Effector memory CD8-positive, alpha-beta T cell (primary cell): ENCODE results near the gene FLNA.

Experiments
- ATAC-seq: fragments of 150-1000 bp; cut with Tn5 transposase; replicated peaks from 2 replicates; pipeline ENCODE4 v1.10.0; 2021; ENCODE audit warnings: mild to moderate bottlenecking, moderate library complexity
- DNase-seq, 3 experiments: peaks; one replicate each; pipeline ENCODE4 v3.0.0; 2021
- H3K27ac Mint-ChIP-seq, 2 donors: one replicate each; pipeline ENCODE4 v1.8.0; 2022; ENCODE audit warnings: mild to moderate bottlenecking in 2 of 2, mixed read lengths in 2 of 2, moderate library complexity in 2 of 2
- H3K27me3 Mint-ChIP-seq, 2 donors: one replicate each; pipeline ENCODE4 v1.8.0; 2022; ENCODE audit warnings: mixed read lengths in 2 of 2
- H3K36me3 Mint-ChIP-seq: one replicate; pipeline ENCODE4 v1.8.0; 2022; ENCODE audit warnings: mild to moderate bottlenecking, moderate library complexity, mixed read lengths; ENCODE audit not compliant: insufficient read depth
- H3K4me1 Mint-ChIP-seq, 2 donors: one replicate each; pipeline ENCODE4 v1.8.0; 2022; ENCODE audit warnings: low read depth in 2 of 2, mixed read lengths in 2 of 2
- H3K4me3 Mint-ChIP-seq, 2 donors: one replicate each; pipeline ENCODE4 v1.8.0; 2022; ENCODE audit warnings: mild to moderate bottlenecking in 2 of 2, mixed read lengths in 2 of 2, moderate library complexity in 2 of 2
- H3K9me3 Mint-ChIP-seq, 2 donors: one replicate each; pipeline ENCODE4 v1.8.0; 2022; ENCODE audit warnings: mixed read lengths in 2 of 2

Gene FLNA

DNA sequence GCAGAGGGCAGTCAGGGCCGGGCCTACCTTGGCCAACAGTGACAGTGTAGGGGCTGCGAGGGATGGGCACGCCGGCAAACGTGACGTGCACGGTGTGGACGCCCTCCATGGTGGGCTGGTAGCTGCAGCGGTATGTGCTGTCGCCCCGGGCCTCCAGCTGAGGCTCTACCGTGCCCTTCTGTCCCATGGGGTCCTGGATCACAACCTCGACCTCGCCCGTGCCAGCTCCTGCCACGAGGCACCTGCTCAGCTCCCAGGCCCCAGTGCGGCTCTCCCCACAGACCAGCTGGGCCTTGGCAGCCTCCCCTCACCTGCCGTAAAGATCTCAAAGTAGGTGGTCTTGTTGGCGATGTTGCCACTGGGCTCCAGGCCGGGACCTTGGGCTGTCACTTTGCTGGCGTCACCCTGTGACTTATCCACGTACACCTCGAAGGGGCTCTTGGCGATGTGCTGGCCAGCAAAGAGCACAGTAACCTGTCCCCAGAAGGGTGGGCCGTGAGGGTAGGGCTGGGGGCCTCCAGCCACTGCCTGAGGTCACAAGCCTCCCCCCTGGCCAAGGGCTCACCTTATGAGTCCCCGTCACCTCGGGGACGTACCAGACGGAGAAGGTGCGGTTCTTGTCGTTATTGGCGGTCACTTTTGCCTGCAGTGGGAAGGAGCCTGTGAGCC is 8.3 kb downstream of the FLNA start:
- Mint-ChIP-seq H3K27ac (peak overlapping the region in 1 of 2 donors; percentile 98), H3K36me3 (peaks cover 100% of the 10 kb centered on the region), H3K9me3 (no peaks in the 10 kb centered on the region), H3K4me1 (peaks cover 6 to 21% of the 10 kb centered on the region in 2 donors), H3K4me3 (peak overlapping the region in 1 of 2 donors; percentile 19), H3K27me3 (no peaks in the 10 kb centered on the region)
- ATAC-seq (no peak), DNase-seq (no peak)

DNA sequence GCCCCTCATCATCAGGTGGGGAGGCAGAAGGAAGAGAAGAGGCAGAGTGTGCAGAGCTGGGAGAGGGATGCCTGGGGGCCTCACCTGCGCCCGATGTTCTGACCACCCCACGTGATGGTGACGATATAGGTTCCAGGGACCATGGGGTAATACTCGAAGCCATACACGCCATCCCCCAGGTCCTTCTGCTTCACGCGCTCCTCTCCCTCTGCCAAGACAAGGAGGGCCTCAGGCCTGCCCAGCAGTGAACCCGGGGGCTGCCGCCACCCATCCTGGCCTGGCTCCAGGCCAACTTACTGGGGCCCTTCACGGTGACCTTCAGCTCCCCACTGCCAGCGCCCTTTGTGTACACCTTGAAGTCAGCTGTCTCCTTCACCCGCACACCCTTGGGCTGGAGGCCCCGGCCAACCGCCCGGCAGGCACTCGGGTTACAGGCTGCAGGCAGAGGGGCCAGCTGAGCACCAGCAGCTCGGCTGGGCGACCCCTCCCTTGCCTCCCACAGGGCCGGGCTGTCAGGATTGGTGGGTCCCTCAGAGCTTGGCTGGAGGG is 9.3 kb downstream of the FLNA start:
- Mint-ChIP-seq H3K27me3 (no peaks in the 10 kb centered on the region), H3K9me3 (no peaks in the 10 kb centered on the region), H3K36me3 (peaks cover 100% of the 10 kb centered on the region), H3K4me3 (peak overlapping the region; percentile 45 to 59), H3K27ac (peak overlapping the region; percentile 68 to 98), H3K4me1 (peaks cover 6 to 22% of the 10 kb centered on the region in 2 donors)
- DNase-seq (no peak), ATAC-seq (no peak)

DNA sequence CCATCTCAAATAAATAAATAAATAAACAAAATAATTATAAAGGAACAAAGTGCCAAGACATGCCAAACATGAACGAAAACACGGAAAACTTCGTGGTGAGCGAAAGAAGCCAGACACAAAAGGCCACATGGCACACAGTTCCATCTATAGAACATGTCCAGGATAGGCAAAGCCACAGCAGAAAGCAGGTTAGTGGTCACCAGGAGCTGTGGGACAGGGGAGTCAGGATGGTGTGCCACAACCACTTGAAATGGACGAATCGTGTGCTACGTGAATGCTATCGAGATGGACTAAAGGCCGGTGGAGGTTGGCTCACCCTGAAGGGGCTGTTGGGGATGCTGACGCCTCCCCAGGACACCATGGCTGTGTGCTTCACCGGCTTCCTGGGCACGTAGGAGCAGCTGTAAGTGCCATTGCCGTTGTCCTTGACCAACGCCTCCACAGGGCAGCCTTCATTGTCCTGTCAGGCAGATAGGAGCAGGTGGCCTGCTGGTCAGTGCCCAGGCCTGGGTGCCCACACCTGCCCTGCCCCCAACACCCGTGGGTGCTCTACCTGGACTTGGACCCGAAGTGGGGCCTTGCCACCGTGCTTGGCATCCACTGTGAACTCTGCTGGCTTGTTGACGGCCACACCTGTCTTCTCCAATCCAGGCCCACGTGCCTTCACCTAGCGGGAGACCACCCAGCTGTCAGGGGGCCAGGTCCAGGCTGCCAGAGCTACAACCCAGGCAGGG is 10.6 kb downstream of the FLNA start:
- H3K27ac Mint-ChIP-seq, result peak overlapping the region in 1 of 2 donors; percentile 98

DNA sequence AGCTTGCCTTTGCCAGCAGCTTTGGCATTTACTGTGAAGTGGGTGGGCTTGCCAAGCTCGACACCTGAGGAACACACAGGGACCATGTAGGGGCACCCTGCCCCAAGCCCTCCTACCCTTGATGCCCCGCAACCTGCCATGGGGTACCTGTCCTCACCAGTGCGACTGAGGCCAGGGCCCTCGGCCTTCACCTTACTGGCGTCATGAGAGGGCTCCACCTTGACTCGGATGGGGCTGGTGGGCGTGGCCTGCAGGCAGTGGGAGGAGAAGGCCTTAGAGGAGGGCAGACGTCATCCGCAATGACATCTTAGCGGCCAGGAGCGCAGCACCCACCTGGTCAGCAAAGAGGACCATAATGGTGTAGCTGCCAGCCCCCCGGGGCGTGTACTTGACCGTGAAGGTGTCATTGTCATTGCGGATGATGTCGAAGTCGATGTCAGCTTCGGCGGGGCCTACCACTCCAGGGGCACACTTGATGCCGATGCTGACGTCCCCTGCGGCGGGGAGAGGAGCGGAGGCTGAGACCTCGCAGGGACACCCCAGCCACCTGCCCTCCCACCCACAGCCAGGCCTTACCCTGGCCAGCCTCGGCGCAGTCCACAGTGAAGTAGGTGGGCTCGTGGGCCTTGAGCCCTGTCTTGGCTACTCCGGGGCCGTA is 12.2 kb downstream of the FLNA start:
- Mint-ChIP-seq H3K27ac (peak overlapping the region in 1 of 2 donors; percentile 98), H3K27me3 (no peaks in the 10 kb centered on the region), H3K36me3 (peaks cover 100% of the 10 kb centered on the region), H3K4me3 (peak overlapping the region in 1 of 2 donors; percentile 55), H3K9me3 (no peaks in the 10 kb centered on the region), H3K4me1 (peaks cover 6 to 27% of the 10 kb centered on the region in 2 donors)
- DNase-seq (no peak), ATAC-seq (no peak)

More for the DNA sequence above, 10.6 kb downstream of the FLNA start:
- Mint-ChIP-seq H3K4me3 (peak overlapping the region in 1 of 2 donors; percentile 40), H3K27me3 (no peaks in the 10 kb centered on the region), H3K9me3 (no peaks in the 10 kb centered on the region), H3K4me1 (peaks cover 6 to 24% of the 10 kb centered on the region in 2 donors), H3K36me3 (peaks cover 100% of the 10 kb centered on the region)
- ATAC-seq (no peak), DNase-seq (no peak)

DNA sequence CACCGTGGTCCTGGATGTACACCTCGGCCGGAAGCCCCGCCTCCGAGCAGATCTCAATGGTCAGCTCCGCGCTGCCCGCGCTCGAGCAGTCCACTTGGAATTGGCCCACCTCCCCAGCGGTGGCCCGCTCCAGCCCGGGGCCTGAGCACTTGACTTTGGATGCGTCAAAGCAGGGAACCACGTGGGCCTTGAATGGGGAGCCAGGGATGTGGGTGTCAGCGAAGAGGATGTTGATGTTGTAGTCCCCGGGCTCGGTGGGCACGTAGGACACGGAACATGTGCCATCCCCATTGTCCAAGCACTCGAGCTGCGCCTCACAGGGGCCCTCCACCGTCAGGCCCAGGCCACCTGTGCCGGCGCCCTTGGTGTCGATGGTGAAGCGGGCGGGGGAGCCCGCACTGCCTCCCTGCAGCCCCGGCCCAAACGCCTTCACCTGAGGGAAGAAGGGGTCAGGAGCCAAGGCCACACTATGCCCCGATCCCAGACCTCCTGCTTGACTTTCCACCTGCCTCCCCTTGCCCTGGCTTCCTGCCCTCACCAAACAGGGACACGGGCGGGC is 14.2 kb downstream of the FLNA start:
- peaks cover 100% of the 10 kb centered on the region for H3K36me3 Mint-ChIP-seq
- H3K4me3 Mint-ChIP-seq, result peak overlapping the region; percentile 20 to 55
- H3K27ac Mint-ChIP-seq, result peak overlapping the region in 1 of 2 donors; percentile 98
- DNase-seq, result no peak
- H3K9me3 Mint-ChIP-seq, result no peaks in the 10 kb centered on the region
- ATAC-seq, result no peak
- peaks cover 6 to 34% of the 10 kb centered on the region in 2 donors for H3K4me1 Mint-ChIP-seq
- no peaks in the 10 kb centered on the region for H3K27me3 Mint-ChIP-seq

DNA sequence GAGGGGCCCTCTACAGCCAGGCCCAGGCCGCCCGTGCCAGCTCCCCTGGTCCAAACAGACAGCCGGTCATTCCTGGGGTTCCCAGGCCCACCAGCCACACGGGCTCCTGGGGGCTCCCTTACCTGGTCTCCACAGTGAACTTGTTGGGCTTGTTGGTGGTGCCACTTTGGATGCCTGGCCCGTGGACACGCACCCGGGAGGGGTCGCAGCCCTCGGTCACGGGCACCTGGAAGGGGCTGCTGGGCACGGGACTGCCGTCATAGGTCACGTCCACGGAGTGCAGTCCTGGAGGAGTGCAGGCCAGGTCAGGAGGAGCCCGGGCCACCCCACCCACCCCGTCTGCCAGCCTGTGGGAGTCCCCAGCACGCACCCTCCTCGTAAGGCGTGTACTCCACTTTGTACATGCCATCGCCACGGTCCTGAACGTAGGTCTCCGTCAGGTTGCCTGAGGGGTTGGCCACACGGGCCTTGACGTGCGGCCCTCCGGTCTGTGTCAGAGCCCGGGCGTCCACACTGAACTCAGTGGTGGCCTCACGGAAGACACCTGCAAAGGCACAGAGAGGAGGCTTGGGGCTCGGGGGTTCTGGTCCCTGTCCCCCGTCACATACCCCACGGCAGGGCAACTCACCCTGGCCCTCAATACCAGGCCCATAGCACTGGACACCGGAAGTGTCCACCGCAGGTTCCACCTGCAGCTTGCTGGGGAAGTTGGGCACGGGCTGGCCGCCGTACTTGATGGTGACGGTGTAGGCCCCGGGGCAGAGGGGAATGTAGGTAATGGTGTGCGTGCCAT is 14.9 kb downstream of the FLNA start:
- ATAC-seq, result no peak
- H3K9me3 Mint-ChIP-seq, result no peaks in the 10 kb centered on the region
- peak overlapping the region in 1 of 2 donors; percentile 98 for H3K27ac Mint-ChIP-seq
- peak overlapping the region in 1 of 2 donors; percentile 27 for H3K4me3 Mint-ChIP-seq
- peaks cover 100% of the 10 kb centered on the region for H3K36me3 Mint-ChIP-seq
- no peak for DNase-seq
- peaks cover 6 to 28% of the 10 kb centered on the region in 2 donors for H3K4me1 Mint-ChIP-seq
- H3K27me3 Mint-ChIP-seq, result no peaks in the 10 kb centered on the region

DNA sequence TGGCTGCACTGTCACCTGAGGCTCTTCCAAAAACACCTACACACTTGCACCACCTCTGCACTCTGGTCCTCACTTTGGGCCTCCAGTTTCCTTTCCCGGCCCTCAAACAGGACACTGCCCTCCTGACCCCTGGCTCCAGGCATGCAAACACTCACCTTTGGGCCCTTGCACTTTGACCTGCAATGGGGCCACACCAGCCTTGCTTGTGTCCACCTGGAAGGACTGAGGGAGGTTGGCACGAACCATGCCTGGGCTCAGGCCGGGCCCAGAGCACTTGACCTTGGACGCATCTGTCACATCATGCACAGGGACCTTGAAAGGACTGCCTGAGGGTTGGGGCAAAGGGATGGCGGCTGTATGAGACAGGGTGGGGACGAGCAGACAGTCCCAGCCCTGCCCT is 15.6 kb downstream of the FLNA start:
- Mint-ChIP-seq H3K36me3 (peaks cover 100% of the 10 kb centered on the region), H3K9me3 (no peaks in the 10 kb centered on the region), H3K27me3 (no peaks in the 10 kb centered on the region), H3K4me3 (peak overlapping the region; percentile 18 to 74), H3K4me1 (peaks cover 6 to 31% of the 10 kb centered on the region in 2 donors), H3K27ac (peak overlapping the region; percentile 75 to 93)
- ATAC-seq, result no peak
- DNase-seq, result no peak

DNA sequence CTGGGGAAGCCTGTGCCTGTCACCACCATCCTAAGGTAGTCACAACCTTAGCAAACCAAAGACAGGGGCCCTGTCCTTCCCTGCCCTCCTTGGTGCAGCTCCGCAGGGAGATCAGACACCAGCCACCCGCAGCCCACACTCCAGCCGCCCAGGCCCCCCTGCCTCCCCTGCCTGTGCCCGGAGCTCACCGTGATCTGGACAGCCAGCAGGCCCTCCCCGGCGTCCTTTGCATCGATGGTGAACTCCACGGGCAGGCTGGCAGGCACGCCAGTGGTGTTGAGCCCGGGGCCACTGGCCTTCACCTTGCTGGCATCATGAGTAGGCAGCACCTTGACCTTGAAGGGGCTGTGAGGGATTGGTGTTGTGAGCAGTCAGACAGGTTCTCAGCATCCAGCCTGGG is 16.4 kb downstream of the FLNA start:
- ATAC-seq (no peak), DNase-seq (no peak)
- H3K4me1 Mint-ChIP-seq, result peaks cover 6 to 35% of the 10 kb centered on the region in 2 donors
- peaks cover 100% of the 10 kb centered on the region for H3K36me3 Mint-ChIP-seq
- H3K27me3 Mint-ChIP-seq, result no peaks in the 10 kb centered on the region
- H3K9me3 Mint-ChIP-seq, result no peaks in the 10 kb centered on the region
- H3K4me3 Mint-ChIP-seq, result peak overlapping the region in 1 of 2 donors; percentile 74
- peak overlapping the region in 1 of 2 donors; percentile 99 for H3K27ac Mint-ChIP-seq

DNA sequence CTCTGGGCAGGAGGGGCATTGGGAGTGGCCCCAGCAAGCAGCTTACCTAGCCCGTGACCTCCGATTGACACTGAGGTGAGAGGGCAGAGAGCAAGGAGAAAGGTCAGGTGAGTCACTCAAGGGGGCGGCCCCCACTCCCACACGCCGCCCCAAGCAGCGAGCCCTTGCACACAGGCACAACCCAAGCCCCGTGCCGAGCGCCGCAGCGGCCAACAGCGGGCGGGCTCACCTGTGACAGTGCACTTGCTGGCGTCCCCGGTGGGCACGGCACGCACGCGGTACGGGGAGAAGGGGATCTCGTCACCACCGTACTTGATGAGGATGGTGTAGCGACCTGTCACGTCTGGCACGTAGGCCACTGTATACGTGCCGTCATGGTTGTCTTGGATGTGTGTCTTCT is 17.2 kb downstream of the FLNA start:
- Mint-ChIP-seq H3K27ac (peak overlapping the region in 1 of 2 donors; percentile 99), H3K4me3 (peak overlapping the region; percentile 36 to 51), H3K4me1 (peaks cover 6 to 33% of the 10 kb centered on the region in 2 donors), H3K36me3 (peaks cover 100% of the 10 kb centered on the region), H3K27me3 (no peaks in the 10 kb centered on the region), H3K9me3 (no peaks in the 10 kb centered on the region)
- no peak for ATAC-seq
- DNase-seq, result no peak

DNA sequence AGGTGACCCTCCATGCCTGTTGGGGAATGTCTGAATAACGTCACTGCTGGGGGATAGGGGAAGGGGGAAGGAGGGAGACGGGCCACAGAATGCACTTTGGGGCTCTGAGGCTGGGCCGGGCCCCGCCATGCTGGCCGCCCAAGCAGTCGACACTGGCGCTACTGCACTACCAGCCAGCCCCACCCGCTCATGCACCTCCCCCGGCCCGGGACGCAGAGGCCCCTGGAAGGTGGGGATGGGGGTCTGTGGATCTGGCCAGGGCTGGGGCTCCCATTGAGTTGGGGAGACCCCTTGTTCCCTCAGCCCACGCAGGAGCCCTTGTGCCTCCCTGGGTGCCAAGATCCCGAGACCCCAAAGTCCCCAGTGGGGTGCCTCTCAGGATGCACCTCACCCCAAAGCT is 17.8 kb downstream of the FLNA start:
- no peaks in the 10 kb centered on the region for H3K9me3 Mint-ChIP-seq
- no peaks in the 10 kb centered on the region for H3K27me3 Mint-ChIP-seq
- ATAC-seq (no peak), DNase-seq (no peak)
- H3K27ac Mint-ChIP-seq, result peak overlapping the region in 1 of 2 donors; percentile 99
- peaks cover 8 to 38% of the 10 kb centered on the region in 2 donors for H3K4me1 Mint-ChIP-seq
- peaks cover 100% of the 10 kb centered on the region for H3K36me3 Mint-ChIP-seq
- H3K4me3 Mint-ChIP-seq, result peak overlapping the region in 1 of 2 donors; percentile 72

DNA sequence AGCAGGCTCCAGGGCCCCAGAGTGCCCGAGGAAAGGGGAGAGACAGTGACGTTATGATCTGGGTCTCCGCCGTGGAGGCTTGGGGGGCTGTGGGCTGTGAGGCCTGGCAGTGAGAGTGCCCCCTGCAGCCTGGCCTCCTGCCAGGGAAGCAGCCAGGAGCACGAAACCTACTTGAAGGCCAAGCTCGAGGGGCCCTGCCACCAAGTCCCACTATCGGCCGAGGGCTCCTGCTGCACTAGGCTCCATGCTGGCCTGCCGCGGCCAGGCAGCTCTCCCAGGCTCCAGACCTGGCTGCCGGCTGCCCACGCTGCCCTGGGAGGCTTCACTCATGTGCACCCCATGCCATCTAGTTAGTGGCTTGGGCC is 18.7 kb downstream of the FLNA start:
- ATAC-seq (no peak), DNase-seq (no peak)
- peaks cover 12 to 41% of the 10 kb centered on the region in 2 donors for H3K4me1 Mint-ChIP-seq
- H3K27me3 Mint-ChIP-seq, result no peaks in the 10 kb centered on the region
- H3K9me3 Mint-ChIP-seq, result no peaks in the 10 kb centered on the region
- peak overlapping the region in 1 of 2 donors; percentile 72 for H3K4me3 Mint-ChIP-seq
- peak overlapping the region in 1 of 2 donors; percentile 99 for H3K27ac Mint-ChIP-seq
- peaks cover 100% of the 10 kb centered on the region for H3K36me3 Mint-ChIP-seq

DNA sequence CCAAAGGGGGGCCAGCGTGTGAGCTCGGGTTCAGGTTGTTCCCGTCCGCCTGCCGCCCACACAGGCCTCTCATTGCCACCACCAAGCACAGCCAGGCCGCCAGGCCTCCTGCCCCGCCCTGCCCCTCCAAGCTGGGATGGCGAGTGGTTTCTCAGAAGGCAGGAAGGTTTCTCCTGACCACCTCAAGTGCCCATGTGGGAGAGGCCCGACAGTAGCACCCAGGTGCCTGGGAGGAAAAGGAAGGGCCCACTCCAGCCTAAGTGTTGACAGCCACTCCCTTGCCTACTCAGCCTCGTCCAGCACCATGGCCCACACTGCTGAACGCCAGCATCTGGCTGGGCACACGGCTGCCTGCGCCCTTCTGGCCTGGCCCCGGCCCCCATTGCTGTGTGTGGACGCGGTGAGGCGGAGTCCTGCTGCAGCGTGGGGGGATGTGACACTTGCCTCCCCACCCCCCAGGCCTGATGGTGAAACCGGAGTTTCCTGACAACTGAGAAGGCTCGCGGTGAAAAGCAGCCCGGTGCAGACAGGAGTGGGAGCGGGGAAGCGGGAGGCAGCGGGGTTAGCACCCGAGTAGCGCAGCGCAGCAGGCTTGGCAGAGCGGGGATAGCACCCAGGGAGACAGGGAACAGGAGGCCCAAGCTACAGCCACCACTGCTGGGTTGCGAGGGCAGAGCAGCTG is 19.2 kb downstream of the FLNA start:
- peaks cover 12 to 41% of the 10 kb centered on the region in 2 donors for H3K4me1 Mint-ChIP-seq
- no peaks in the 10 kb centered on the region for H3K27me3 Mint-ChIP-seq
- peaks cover 100% of the 10 kb centered on the region for H3K36me3 Mint-ChIP-seq
- ATAC-seq (no peak), DNase-seq (peak in 1 of 3 experiments; percentile 3)
- no peaks in the 10 kb centered on the region for H3K9me3 Mint-ChIP-seq
- H3K27ac Mint-ChIP-seq, result peak overlapping the region in 1 of 2 donors; percentile 99
- H3K4me3 Mint-ChIP-seq, result peak overlapping the region; percentile 8 to 41
